WERI-Rb-1 (cell line): Measurements from ENCODE around the gene LORICRIN.

ENCODE experiments used
- DNase-seq: peaks from one replicate; pipeline ENCODE4 v3.0.0-alpha.2; 2020
- H3K27ac ChIP-seq: fragments of 250-450 bp; sonication (Bioruptor Pico); 2 replicates; pipeline ENCODE4 v1.5.1; 2020; ENCODE audit warnings: mild to moderate bottlenecking, moderate library complexity
- H3K27me3 ChIP-seq: fragments of 250-450 bp; sonication (Bioruptor Pico); 2 replicates; pipeline ENCODE4 v1.5.1; 2021; ENCODE audit warnings: mild to moderate bottlenecking, low read depth, moderate library complexity; ENCODE audit not compliant: insufficient read depth, severe bottlenecking
- H3K36me3 ChIP-seq: fragments of 250-450 bp; sonication (Bioruptor Pico); 2 replicates; pipeline ENCODE4 v1.5.1; 2020; ENCODE audit warnings: mild to moderate bottlenecking, moderate library complexity
- H3K4me3 ChIP-seq: 2 replicates; pipeline ENCODE4 v1.5.1; 2011; ENCODE audit warnings: low read depth, mild to moderate bottlenecking, control low read depth, low read length
- H3K9me3 ChIP-seq: fragments of 250-450 bp; sonication (Bioruptor Pico); 2 replicates; pipeline ENCODE4 v1.5.1; 2021; ENCODE audit warnings: mild to moderate bottlenecking, moderate library complexity; ENCODE audit not compliant: severe bottlenecking
- TF ChIP-seq, protein P1 (sequence below): IDR thresholded peaks from 2 replicates; pipeline ENCODE4 v1.5.1; 2011; ENCODE audit warnings: low read depth, mild to moderate bottlenecking, control low read depth, inconsistent platforms, low read length

LORICRIN gene

GRCh38 chr1:153272186-153272585 lies 12.7 kb downstream of the LORICRIN start:
- Histone ChIP-seq H3K9me3 (no peaks in the 10 kb centered on the region), H3K36me3 (no peaks in the 10 kb centered on the region)
- DNase-seq, result no peak

DNA sequence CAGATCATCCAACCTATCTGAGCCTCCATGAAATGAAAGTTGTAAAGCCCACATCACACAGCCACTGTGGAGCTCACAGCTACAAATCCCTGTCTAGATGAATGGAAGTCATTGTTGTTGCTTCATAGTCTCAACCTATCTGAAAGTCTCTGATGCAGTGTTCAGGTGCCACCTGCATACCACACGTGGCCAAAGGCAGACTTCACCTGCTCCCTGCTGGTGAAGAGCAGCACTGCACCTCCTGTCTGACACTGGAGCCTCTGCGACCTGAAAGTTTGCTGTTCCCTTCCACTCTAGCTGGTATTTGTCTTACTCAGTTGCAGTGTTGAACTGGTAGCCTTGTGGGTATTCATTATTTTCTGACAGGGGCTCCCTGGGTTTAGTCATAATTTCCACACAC lies 18.4 kb downstream of the LORICRIN start:
- no peaks in the 10 kb centered on the region for H3K9me3 ChIP-seq
- TF ChIP-seq, protein P1, sequence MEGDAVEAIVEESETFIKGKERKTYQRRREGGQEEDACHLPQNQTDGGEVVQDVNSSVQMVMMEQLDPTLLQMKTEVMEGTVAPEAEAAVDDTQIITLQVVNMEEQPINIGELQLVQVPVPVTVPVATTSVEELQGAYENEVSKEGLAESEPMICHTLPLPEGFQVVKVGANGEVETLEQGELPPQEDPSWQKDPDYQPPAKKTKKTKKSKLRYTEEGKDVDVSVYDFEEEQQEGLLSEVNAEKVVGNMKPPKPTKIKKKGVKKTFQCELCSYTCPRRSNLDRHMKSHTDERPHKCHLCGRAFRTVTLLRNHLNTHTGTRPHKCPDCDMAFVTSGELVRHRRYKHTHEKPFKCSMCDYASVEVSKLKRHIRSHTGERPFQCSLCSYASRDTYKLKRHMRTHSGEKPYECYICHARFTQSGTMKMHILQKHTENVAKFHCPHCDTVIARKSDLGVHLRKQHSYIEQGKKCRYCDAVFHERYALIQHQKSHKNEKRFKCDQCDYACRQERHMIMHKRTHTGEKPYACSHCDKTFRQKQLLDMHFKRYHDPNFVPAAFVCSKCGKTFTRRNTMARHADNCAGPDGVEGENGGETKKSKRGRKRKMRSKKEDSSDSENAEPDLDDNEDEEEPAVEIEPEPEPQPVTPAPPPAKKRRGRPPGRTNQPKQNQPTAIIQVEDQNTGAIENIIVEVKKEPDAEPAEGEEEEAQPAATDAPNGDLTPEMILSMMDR, result peak; percentile 100
- no peaks in the 10 kb centered on the region for H3K36me3 ChIP-seq
- no peak overlapping the region for H3K27ac ChIP-seq
- H3K27me3 ChIP-seq, result no peaks in the 10 kb centered on the region
- H3K4me3 ChIP-seq, result no peak overlapping the region
- peak; percentile 92 for DNase-seq

More at GRCh38 chr1:153272186-153272585, 12.7 kb downstream of the LORICRIN start:
- no peak overlapping the region for H3K4me3 ChIP-seq
- TF ChIP-seq, protein P1, result 0 out of 2 replicates have a peak, but pooled peaks have one; percentile 1
- peak overlapping the region; percentile 69 for H3K27ac ChIP-seq
- H3K27me3 ChIP-seq, result no peaks in the 10 kb centered on the region

GRCh38 chr1:153288634-153289275 lies 29.3 kb downstream of the LORICRIN start:
- Histone ChIP-seq H3K9me3 (no peaks in the 10 kb centered on the region), H3K27me3 (no peaks in the 10 kb centered on the region), H3K36me3 (no peaks in the 10 kb centered on the region), H3K27ac (no peak overlapping the region), H3K4me3 (no peak overlapping the region)
- TF ChIP-seq, protein P1, result peak; percentile 99
- DNase-seq, result peak; percentile 77

DNA sequence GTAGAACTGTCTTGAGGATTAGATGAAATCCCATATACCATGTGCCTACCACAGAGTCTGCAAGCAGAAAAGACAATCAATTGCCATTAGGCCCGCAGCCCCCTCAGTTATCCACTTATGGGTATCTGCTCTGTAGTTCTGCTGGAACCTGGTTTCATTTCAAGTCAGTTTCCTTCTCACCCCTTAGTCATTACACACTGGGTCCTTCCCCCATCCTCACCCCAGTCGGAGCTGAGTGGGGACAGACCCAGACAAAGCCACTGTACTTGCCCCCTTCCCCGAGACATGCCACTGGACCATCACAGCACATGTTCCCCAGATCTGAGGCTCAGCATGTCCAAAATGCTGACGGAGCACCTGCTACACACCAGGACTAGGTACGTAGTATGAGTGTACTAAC lies 32.0 kb downstream of the LORICRIN start:
- H3K36me3 ChIP-seq, result no peaks in the 10 kb centered on the region
- DNase-seq, result no peak
- H3K4me3 ChIP-seq, result no peak overlapping the region
- H3K9me3 ChIP-seq, result no peaks in the 10 kb centered on the region
- no peak overlapping the region for H3K27ac ChIP-seq
- no peaks in the 10 kb centered on the region for H3K27me3 ChIP-seq
- TF ChIP-seq, protein P1, result no peak

DNA sequence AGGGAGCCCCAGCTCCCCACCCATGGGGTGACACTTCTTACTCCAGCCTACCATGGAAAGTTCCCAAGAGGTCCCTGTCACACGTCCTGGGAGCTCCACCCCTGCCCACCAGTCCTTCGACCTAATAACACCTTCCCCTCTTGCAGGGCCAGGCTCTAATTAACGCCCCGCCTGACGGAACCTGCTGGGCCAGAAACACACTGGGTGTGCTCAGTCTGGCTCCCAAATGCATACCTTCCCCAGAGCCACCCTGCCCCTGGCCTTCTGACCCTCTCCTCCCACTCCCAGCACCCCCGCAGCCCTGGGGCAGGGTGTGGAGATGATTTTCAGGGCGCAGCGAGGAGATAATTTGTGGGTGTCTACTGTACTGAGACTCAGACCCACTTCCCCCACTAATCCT lies 32.7 kb downstream of the LORICRIN start:
- Histone ChIP-seq H3K27me3 (peaks cover 4% of the 10 kb centered on the region), H3K4me3 (no peak overlapping the region), H3K27ac (no peak overlapping the region), H3K9me3 (no peaks in the 10 kb centered on the region), H3K36me3 (no peaks in the 10 kb centered on the region)
- no peak for DNase-seq
- TF ChIP-seq, protein P1, result no peak
